DMS 273 treated with DMSO at 0.1 percent for 48 hours (cell line): ENCODE results near the gene MBP.
"Not testable (repeated sequence)": the region's sequence is repeated elsewhere in the genome, so short reads cannot be mapped to it uniquely, and the experiment has no call there.

ENCODE experiments used
- DNase-seq: peaks from one replicate; lab custom pipeline; 2025; lab: John Stamatoyannopoulos, UW

The MBP gene

DNA sequence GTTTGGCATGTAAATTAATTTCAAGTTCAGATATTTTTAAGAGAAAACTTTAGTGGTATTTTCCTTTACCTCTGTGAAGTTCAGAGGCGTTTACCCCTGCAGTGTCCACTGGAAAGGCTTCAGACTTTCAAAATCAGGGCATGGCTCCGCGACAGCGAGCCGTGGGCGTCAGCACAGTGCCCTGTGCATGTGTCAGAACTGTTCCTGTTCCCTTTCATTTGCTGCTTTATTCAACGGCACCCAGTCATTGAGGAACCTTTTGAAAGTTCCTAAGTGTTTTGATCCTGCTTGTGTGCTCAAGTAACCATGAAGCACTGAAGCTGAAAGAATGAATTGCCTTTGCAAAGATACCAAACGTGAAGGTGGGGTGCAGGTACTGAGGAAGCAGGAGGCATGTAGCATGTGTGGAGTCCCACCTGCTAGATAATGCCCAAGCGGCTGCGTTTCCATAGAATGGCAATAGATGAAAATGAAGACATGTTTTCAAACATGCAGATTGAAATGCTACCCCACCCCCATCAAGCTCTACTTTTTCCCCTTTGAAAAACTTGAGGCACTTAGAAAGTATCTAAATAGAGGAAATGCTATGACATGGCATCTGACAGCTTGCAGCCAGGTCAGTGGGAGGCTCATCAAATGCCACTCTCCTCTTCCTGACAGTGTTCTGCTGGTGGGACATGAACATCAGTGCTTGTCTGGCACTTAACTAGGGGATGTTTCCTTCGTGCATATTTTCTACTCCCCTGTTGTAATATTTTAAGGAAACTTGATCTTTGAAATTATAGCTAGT is 161.6 kb downstream of the MBP start:
- no peak for DNase-seq

GRCh38 chr18:76967721-76968472 is 164.7 kb downstream of the MBP start:
- DNase-seq: no peak

- DNase-seq: not testable (repeated sequence)
Measured at GRCh38 chr18:76967299-76967698, 165.3 kb downstream of the MBP start.

- not testable (repeated sequence) for DNase-seq
Measured at GRCh38 chr18:76965555-76966151, 166.9 kb downstream of the MBP start.

DNA sequence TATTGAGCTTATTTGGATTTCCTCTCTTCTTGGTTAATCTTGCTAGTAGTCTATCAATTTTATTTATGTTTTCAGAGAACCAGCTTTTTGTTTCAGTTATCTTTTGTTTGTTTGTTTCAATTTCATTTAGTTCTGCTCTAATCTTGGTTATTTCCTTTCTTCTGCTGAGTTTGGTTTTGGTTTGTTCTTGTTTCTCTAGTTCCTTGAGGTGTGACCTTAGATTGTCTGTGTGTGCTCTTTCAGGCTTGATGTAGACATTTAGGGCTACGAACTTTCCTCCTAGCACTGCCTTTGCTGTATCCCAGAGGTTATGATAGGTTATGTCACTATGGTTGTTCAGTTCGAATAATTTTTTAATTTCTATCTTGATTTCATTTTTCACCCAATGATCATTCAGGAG is 168.6 kb downstream of the MBP start:
- DNase-seq: no peak

DNA sequence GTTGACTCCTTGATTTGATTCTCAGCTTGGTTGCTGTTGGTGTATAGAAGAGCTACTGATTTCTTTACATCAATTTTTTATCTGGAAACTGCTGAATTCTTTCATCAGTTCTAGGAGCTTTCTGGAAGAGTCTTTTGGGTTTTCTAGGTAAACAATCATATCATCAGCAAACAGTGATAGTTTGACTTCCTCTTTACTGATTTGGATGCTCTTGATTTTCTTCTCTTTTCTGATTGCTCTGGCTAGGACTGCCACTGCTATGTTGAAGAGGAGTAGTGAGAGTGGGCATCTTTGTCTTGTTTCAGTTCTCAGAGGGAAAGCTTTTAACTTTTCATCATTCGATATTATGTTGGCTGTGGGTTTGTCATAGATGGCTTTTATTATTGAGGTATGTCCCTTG is 169.7 kb downstream of the MBP start:
- DNase-seq: no peak

DNA sequence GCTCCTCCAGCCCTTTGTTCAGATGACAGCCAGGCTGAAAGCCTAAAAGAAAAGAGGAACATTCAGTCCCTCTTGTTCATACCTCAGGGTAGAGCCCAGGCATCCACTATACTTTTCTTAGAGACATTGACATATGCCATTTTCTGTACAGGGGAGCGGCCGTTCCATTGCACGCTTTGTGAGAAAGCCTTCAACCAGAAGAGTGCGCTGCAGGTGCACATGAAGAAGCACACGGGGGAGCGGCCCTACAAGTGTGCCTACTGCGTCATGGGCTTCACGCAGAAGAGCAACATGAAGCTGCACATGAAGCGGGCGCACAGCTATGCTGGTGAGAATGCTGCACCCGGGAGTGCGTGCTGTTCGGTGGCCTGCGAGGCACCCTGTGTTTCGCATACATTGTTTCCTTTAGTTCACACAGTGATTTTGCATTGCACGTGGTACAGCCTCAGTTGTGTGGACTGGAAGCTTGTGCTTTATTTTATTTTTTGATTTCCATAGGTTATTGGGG is 172.0 kb downstream of the MBP start:
- no peak for DNase-seq

GRCh38 chr18:76959605-76960004 is 173.0 kb downstream of the MBP start:
- DNase-seq: no peak

DNA sequence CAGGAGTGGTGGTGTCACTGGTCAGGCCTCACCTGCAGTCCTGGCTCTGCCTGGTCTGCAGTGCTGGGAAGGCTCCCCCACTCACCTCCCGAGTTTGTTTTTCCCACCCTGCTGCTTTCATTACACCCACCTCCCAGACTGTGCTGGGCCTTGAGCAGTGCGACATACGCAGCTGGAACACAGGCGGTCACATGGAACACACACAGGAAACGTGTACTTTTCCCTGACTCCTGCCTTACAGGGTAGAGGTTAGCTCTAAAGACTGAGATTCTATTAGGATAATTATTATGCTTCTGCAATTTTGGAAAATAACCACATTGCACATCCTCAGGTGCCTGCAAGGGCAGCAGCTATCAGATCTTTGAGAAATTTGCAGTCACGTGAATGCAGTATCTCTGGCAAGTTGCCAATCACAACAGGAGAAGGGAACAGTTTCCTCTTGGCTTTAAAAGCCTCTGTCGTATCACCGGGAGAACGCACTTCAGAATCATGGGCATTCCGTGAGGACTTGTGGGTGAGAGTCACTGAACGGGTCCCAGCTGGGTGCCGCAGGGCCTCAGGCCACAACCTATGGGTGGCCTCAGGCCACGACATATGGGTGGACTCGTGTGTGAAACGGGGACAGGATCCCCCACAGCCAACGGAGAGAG is 173.8 kb downstream of the MBP start:
- DNase-seq: no peak

GRCh38 chr18:76957384-76958355 is 174.9 kb downstream of the MBP start:
- DNase-seq: no peak

GRCh38 chr18:76956648-76957047 is 175.9 kb downstream of the MBP start:
- DNase-seq: no peak

DNA sequence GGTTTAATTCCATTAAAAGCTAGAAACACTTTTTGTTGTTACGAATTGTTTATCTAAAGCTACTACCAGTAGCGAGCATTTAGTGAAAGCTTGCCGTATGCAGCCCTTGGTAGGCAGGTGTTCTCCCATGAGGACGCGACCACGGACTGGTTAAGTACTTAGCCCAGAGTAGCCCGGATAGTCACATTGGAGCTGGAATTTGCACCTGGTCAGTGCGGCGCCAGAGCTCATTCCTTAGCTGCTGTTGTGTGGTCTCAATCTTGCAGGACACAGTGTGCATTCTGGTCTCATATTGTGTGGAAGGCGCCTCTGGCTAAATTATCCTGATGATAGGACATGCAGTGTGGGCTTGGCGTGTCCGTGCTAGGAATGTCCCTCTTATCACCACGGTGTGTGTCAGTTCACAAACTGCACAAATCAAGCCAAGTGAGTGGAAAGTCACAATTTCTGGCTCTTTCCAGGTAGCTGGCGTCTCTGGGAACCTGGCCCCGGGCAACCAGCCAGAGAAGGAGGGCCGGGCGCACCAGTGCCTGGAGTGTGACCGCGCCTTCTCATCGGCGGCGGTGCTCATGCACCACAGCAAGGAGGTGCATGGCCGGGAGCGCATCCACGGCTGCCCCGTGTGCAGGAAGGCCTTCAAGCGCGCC is 176.9 kb downstream of the MBP start:
- no peak for DNase-seq

- no peak for DNase-seq
Measured at GRCh38 chr18:76953583-76954233, 178.9 kb downstream of the MBP start.

DNA sequence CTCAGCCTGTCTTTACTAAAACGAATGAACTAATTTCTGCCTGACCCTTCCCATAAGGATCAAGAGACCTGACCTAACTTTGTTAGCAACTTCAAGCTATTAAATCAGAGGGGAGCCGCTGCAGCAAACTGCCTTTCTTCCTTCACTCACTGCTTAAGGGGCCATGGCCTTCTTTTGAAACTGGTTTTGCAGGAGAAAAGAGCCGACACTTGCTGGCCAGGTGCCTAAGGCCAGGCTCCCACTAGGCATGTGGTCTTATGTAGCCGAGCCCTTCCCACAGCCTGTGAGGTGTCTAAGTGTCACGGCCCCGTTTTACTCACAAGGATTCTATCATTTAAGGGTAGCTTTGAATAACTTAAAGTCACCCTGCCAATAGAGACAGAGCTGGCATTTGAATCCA is 179.4 kb downstream of the MBP start:
- DNase-seq: no peak

DNA sequence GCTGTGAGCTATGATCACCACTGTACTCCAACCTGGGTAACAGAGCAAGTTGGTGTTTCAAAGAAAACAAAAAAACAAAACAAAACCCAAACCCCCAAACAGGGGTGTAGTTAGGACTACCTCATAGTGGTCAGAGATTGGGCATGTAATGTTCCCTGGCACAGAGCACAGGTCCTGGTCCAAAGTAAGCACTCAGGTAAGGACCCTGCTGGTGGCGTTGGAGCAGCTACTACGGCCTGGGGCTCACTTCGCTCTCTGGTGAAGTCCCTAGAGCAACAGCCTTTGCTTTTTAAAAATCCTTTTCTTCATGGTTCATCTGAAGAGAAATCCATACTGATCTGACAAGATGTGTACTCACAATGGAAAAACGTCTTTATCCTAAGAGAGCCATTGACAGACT is 179.8 kb downstream of the MBP start:
- DNase-seq: no peak

DNA sequence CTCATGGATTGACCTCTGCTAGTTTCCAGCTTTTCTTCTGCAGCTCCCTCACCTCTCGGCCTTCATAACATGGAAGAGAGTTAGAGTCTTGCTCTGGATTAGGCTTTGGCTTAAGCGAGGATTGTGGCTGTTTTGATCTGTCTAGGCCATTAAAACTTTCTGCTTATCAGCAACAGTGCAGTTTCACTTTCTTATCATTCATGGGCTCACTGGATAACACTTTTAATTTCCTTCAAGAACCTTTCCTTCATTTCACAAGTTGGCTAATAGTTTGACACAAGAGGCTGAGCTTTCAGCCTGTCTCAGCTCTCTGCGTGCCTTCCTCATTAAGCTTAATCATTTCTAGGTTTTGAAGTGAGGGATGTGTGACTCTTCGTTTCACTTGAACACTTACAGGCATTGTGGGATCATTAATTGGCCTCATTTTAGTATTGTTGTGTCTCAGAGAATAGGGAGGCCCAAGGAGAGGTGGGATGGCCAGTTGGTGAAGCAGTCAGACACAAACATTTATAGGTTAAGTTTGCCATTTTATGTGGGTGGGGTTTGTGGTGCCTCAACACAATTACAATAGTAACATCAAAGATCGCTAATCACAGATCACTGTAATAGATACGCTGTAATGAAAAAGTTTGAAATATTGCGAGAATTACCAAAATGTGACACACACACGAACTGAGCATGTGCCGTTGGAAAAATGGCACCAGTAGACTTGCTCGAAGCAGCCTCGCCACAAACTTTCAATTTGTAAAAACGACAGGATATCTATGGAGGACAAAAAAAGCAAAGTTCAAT is 180.9 kb downstream of the MBP start:
- DNase-seq: no peak

GRCh38 chr18:76948345-76948744 is 184.2 kb downstream of the MBP start:
- DNase-seq: no peak

- not testable (repeated sequence) for DNase-seq
Measured at GRCh38 chr18:76944346-76944745, 188.2 kb downstream of the MBP start.
